ENCODE data around the gene GNAO1.

The GNAO1 gene

DNA sequence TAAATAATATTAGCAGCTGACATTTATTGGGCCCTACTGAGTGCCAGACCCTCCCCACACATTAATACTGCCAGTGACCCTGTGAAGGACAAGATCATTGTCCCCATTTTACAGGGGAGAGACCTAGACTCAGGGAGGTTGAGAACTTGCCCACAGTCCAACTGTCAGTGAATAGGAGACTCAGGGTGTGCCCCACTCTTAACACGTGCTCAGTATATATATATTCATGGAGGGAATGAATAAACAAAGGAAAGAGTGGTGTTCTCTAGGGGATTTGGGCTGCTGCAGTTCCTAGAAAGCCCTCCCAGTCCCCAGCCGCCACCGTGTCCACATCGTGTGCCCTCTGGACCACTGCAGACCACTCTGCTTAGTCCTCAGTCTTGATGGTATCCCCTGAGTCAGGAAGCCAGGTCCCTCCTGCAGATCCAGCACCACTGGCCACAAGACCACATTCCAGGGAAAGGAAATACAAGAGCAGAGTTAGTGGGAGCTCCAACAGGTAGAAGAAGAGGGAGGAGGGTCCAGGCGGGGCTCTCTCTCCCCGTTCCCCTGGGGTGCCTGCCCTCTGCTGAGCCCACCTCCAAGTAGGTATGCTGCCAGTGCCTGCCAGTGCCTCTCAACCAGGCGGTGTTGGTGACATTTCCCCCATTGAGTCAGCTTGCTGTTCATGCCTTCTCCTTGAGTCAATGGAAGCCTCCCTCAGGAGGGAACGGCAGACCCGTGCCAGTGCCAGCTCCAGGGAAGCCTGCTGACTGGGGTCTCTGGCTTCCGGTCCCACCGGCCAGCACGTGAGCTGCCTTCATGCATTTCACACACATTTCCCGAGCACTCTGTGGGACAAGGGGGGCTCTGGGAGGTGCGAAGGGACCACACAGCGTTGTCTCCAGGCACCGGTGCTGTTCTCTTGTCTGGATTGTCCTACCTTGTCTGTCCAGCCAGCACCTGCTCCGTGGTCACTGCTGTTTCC, 75.6 kb downstream of the GNAO1 start:
- Histone ChIP-seq H3K4me2 (ENCODE audit: insufficient read depth, low read length, poor library complexity, severe bottlenecking) (no peak overlapping the region), H3K4ac (ENCODE audit: low read length) (no peak overlapping the region), H3K4me3 (ENCODE audit: low read length in 2 of 2) (peak overlapping the region in 1 of 2 donors; percentile 24), H3K9ac (ENCODE audit: low read depth, low read length, poor library complexity) (no peak overlapping the region), H2BK15ac (ENCODE audit: low read length) (no peak overlapping the region), H3K27me3 (ENCODE audit: control insufficient read depth in 3 of 3, insufficient read depth in 3 of 3, low read depth in 1 of 3, low read length in 3 of 3) (no peaks in the 10 kb centered on the region), H2BK12ac (ENCODE audit: low read length) (no peak overlapping the region), H3K4me1 (ENCODE audit: control insufficient read depth in 2 of 2, insufficient read depth in 1 of 2, low read depth in 1 of 2, low read length in 2 of 2) (peaks cover 9 to 10% of the 10 kb centered on the region in 2 donors), H2BK120ac (ENCODE audit: low read depth, low read length) (no peak overlapping the region), H2AK5ac (ENCODE audit: low read depth, low read length) (no peak overlapping the region), H3K27ac (replicated peaks; ENCODE audit: low read length) (no peak overlapping the region), H3K79me1 (ENCODE audit: low read depth, low read length) (no peaks in the 10 kb centered on the region), H2BK5ac (ENCODE audit: low read length) (no peak overlapping the region), H4K8ac (ENCODE audit: low read depth, low read length) (no peak overlapping the region), H3K23ac (ENCODE audit: low read depth, low read length, poor library complexity) (no peak overlapping the region), H3K9me3 (replicated peaks in 1 of 2; ENCODE audit: control insufficient read depth in 2 of 2, insufficient read depth in 1 of 2, low read depth in 1 of 2, low read length in 2 of 2) (no peaks in the 10 kb centered on the region), H3K14ac (ENCODE audit: low read length) (no peak overlapping the region), H3K18ac (ENCODE audit: low read length) (peak overlapping the region; percentile 17), H3K36me3 (replicated peaks in 1 of 2; ENCODE audit: control insufficient read depth in 2 of 2, insufficient read depth in 2 of 2, low read length in 2 of 2) (no peaks in the 10 kb centered on the region), H4K91ac (ENCODE audit: low read depth, low read length, poor library complexity) (no peak overlapping the region), H2AFZ (ENCODE audit: low read length) (no peak overlapping the region)
- DNase-seq (ENCODE audit: low spot score) = no peak
- no CpG with 5 or more reads among the region's 17 CpGs for WGBS, 2 donors (ENCODE audit: extremely low coverage in 2 of 2, insufficient read length in 2 of 2, insufficient replicate concordance in 1 of 2)

DNA sequence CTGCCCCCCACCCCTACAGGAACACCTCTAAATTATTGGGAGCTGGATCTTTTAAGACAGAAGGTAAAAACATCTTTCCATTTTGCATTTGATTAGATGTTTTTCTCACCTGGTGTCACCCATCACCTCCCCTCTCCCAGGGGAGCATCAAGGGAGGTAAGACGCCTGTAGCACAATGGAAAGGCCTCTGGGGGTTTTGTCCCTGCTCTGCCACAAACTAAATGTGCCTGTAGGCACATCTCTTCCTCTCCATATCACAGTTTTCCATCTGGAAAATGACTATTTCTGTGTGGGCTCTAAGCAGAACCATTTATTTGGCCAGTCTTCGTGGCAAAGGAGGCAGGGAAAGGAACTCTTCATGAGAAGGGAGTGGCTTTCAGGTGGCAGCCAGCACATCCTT, 76.6 kb downstream of the GNAO1 start:
- no peak overlapping the region for H3K4me2 ChIP-seq (ENCODE audit: insufficient read depth, low read length, poor library complexity, severe bottlenecking)
- H3K4me3 ChIP-seq (ENCODE audit: low read length in 2 of 2) = no peak overlapping the region
- no peak overlapping the region for H3K14ac ChIP-seq (ENCODE audit: low read length)
- no peaks in the 10 kb centered on the region for H3K36me3 ChIP-seq (replicated peaks in 1 of 2; ENCODE audit: control insufficient read depth in 2 of 2, insufficient read depth in 2 of 2, low read length in 2 of 2)
- H2BK120ac ChIP-seq (ENCODE audit: low read depth, low read length) = no peak overlapping the region
- H3K9me3 ChIP-seq (replicated peaks in 1 of 2; ENCODE audit: control insufficient read depth in 2 of 2, insufficient read depth in 1 of 2, low read depth in 1 of 2, low read length in 2 of 2) = peaks cover 0 to 4% of the 10 kb centered on the region in 2 donors
- no peak overlapping the region for H4K8ac ChIP-seq (ENCODE audit: low read depth, low read length)
- no peak overlapping the region for H2BK12ac ChIP-seq (ENCODE audit: low read length)
- H3K79me1 ChIP-seq (ENCODE audit: low read depth, low read length) = no peaks in the 10 kb centered on the region
- H4K91ac ChIP-seq (ENCODE audit: low read depth, low read length, poor library complexity) = no peak overlapping the region
- no peak for DNase-seq (ENCODE audit: low spot score)
- no peak overlapping the region for H2AK5ac ChIP-seq (ENCODE audit: low read depth, low read length)
- no peak overlapping the region for H2AFZ ChIP-seq (ENCODE audit: low read length)
- H2BK5ac ChIP-seq (ENCODE audit: low read length) = no peak overlapping the region
- WGBS, 2 donors (ENCODE audit: extremely low coverage in 2 of 2, insufficient read length in 2 of 2, insufficient replicate concordance in 1 of 2) = no CpG with 5 or more reads among the region's 2 CpGs
- no peak overlapping the region for H3K23ac ChIP-seq (ENCODE audit: low read depth, low read length, poor library complexity)
- H3K27me3 ChIP-seq (ENCODE audit: control insufficient read depth in 3 of 3, insufficient read depth in 3 of 3, low read depth in 1 of 3, low read length in 3 of 3) = no peaks in the 10 kb centered on the region
- H3K27ac ChIP-seq (replicated peaks; ENCODE audit: low read length) = no peak overlapping the region
- H3K4me1 ChIP-seq (ENCODE audit: control insufficient read depth in 2 of 2, insufficient read depth in 1 of 2, low read depth in 1 of 2, low read length in 2 of 2) = peaks cover 9 to 10% of the 10 kb centered on the region in 2 donors
- no peak overlapping the region for H2BK15ac ChIP-seq (ENCODE audit: low read length)
- no peak overlapping the region for H3K18ac ChIP-seq (ENCODE audit: low read length)
- no peak overlapping the region for H3K9ac ChIP-seq (ENCODE audit: low read depth, low read length, poor library complexity)
- H3K4ac ChIP-seq (ENCODE audit: low read length) = no peak overlapping the region

DNA sequence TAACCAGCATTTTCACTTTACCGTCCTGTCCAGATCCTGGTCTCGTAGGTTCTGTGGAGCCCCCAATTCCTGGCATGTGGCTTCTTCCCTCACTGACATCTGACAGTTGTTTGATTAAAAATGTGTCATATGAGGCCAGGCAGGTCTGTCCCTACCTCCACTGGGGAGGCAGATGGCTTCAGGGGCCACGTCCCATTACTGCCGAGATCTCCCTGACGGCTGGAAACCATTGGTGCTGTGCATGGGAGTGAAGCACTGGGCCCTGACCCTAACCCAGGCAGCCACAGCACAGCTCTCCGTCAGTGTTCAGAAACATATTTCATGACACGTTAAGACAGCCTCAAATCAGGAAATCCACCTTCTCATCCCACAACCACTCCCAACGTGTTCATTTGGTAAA, 77.5 kb downstream of the GNAO1 start:
- Histone ChIP-seq H3K27me3 (ENCODE audit: control insufficient read depth in 3 of 3, insufficient read depth in 3 of 3, low read depth in 1 of 3, low read length in 3 of 3) (no peaks in the 10 kb centered on the region), H3K18ac (ENCODE audit: low read length) (peak overlapping the region; percentile 32), H2AFZ (ENCODE audit: low read length) (no peak overlapping the region), H3K9me3 (replicated peaks in 1 of 2; ENCODE audit: control insufficient read depth in 2 of 2, insufficient read depth in 1 of 2, low read depth in 1 of 2, low read length in 2 of 2) (peaks cover under 1 to 9% of the 10 kb centered on the region in 2 donors), H3K27ac (replicated peaks; ENCODE audit: low read length) (no peak overlapping the region), H3K14ac (ENCODE audit: low read length) (no peak overlapping the region), H2BK120ac (ENCODE audit: low read depth, low read length) (no peak overlapping the region), H3K4me3 (ENCODE audit: low read length in 2 of 2) (no peak overlapping the region), H2BK12ac (ENCODE audit: low read length) (no peak overlapping the region), H3K4me2 (ENCODE audit: insufficient read depth, low read length, poor library complexity, severe bottlenecking) (no peak overlapping the region), H2AK5ac (ENCODE audit: low read depth, low read length) (no peak overlapping the region), H3K4me1 (ENCODE audit: control insufficient read depth in 2 of 2, insufficient read depth in 1 of 2, low read depth in 1 of 2, low read length in 2 of 2) (peaks cover 9% of the 10 kb centered on the region in 2 donors), H3K4ac (ENCODE audit: low read length) (no peak overlapping the region), H2BK15ac (ENCODE audit: low read length) (no peak overlapping the region), H3K36me3 (replicated peaks in 1 of 2; ENCODE audit: control insufficient read depth in 2 of 2, insufficient read depth in 2 of 2, low read length in 2 of 2) (no peaks in the 10 kb centered on the region), H2BK5ac (ENCODE audit: low read length) (no peak overlapping the region), H4K8ac (ENCODE audit: low read depth, low read length) (no peak overlapping the region), H4K91ac (ENCODE audit: low read depth, low read length, poor library complexity) (no peak overlapping the region), H3K79me1 (ENCODE audit: low read depth, low read length) (no peaks in the 10 kb centered on the region), H3K23ac (ENCODE audit: low read depth, low read length, poor library complexity) (no peak overlapping the region), H3K9ac (ENCODE audit: low read depth, low read length, poor library complexity) (no peak overlapping the region)
- WGBS, 2 donors (ENCODE audit: extremely low coverage in 2 of 2, insufficient read length in 2 of 2, insufficient replicate concordance in 1 of 2) = no CpG with 5 or more reads among the region's 8 CpGs
- DNase-seq (ENCODE audit: low spot score) = no peak

DNA sequence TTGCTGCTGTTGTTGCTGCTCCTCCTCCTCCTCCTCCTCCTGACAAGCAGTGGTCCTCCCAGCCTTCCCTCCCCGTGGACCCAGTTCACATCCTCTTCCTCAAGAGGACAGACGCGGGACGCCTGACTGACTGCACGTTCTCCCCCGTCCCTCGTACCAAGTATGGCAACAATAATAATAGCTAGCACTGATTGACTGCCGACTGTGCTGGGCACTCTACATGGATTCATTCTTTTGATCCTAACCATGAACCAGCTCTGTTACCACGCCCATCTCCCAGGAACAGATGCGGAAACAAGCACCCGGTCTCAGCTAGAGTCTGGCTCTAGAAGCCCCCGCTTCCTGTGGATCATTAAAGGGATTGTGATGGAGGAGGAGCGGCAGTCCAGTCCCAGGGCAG, 78.0 kb downstream of the GNAO1 start:
- Histone ChIP-seq H3K4me2 (ENCODE audit: insufficient read depth, low read length, poor library complexity, severe bottlenecking) (no peak overlapping the region), H3K79me1 (ENCODE audit: low read depth, low read length) (no peaks in the 10 kb centered on the region), H3K4me3 (ENCODE audit: low read length in 2 of 2) (no peak overlapping the region), H4K8ac (ENCODE audit: low read depth, low read length) (no peak overlapping the region), H2AFZ (ENCODE audit: low read length) (peak overlapping the region; percentile 1), H3K27me3 (ENCODE audit: control insufficient read depth in 3 of 3, insufficient read depth in 3 of 3, low read depth in 1 of 3, low read length in 3 of 3) (no peaks in the 10 kb centered on the region), H3K18ac (ENCODE audit: low read length) (no peak overlapping the region), H3K9ac (ENCODE audit: low read depth, low read length, poor library complexity) (no peak overlapping the region), H3K27ac (replicated peaks; ENCODE audit: low read length) (no peak overlapping the region), H2BK120ac (ENCODE audit: low read depth, low read length) (no peak overlapping the region), H2BK12ac (ENCODE audit: low read length) (no peak overlapping the region), H3K14ac (ENCODE audit: low read length) (no peak overlapping the region), H4K91ac (ENCODE audit: low read depth, low read length, poor library complexity) (no peak overlapping the region), H3K4me1 (ENCODE audit: control insufficient read depth in 2 of 2, insufficient read depth in 1 of 2, low read depth in 1 of 2, low read length in 2 of 2) (peaks cover 4 to 5% of the 10 kb centered on the region in 2 donors), H3K4ac (ENCODE audit: low read length) (no peak overlapping the region), H2BK15ac (ENCODE audit: low read length) (no peak overlapping the region), H2BK5ac (ENCODE audit: low read length) (no peak overlapping the region), H3K36me3 (replicated peaks in 1 of 2; ENCODE audit: control insufficient read depth in 2 of 2, insufficient read depth in 2 of 2, low read length in 2 of 2) (no peaks in the 10 kb centered on the region), H3K9me3 (replicated peaks in 1 of 2; ENCODE audit: control insufficient read depth in 2 of 2, insufficient read depth in 1 of 2, low read depth in 1 of 2, low read length in 2 of 2) (peaks cover 5 to 13% of the 10 kb centered on the region in 2 donors), H3K23ac (ENCODE audit: low read depth, low read length, poor library complexity) (no peak overlapping the region), H2AK5ac (ENCODE audit: low read depth, low read length) (no peak overlapping the region)
- no CpG with 5 or more reads among the region's 13 CpGs for WGBS, 2 donors (ENCODE audit: extremely low coverage in 2 of 2, insufficient read length in 2 of 2, insufficient replicate concordance in 1 of 2)
- DNase-seq (ENCODE audit: low spot score) = no peak
